Glutamatergic neuron (in vitro differentiated cells): ENCODE measurements around the gene C2orf15. TPM values are rescaled to one million over a fixed set of nuclear protein-coding genes. Genes with fewer than 3 reads are reported as not detected.
"Not testable (repeated sequence)": the region's sequence is repeated elsewhere in the genome, so short reads cannot be mapped to it uniquely, and the experiment has no call there.

Experiments used
- DNase-seq: peaks from one replicate; pipeline ENCODE4 v3.0.0; 2022
- H3K27ac Mint-ChIP-seq: one replicate; pipeline ENCODE4 v1.8.0; 2020; ENCODE audit warnings: mild to moderate bottlenecking, mixed read lengths, inconsistent platforms; ENCODE audit not compliant: unreplicated experiment
- H3K27me3 Mint-ChIP-seq: one replicate; pipeline ENCODE4 v1.8.0; 2020; ENCODE audit warnings: mild to moderate bottlenecking, moderate library complexity, mixed read lengths, inconsistent platforms; ENCODE audit not compliant: unreplicated experiment
- H3K36me3 Mint-ChIP-seq: one replicate; pipeline ENCODE4 v1.8.0; 2020; ENCODE audit warnings: mild to moderate bottlenecking, mixed read lengths, inconsistent platforms; ENCODE audit not compliant: unreplicated experiment
- H3K4me1 Mint-ChIP-seq: one replicate; pipeline ENCODE4 v1.8.0; 2020; ENCODE audit warnings: mild to moderate bottlenecking, low read depth, mixed read lengths, inconsistent platforms; ENCODE audit not compliant: unreplicated experiment
- H3K4me3 Mint-ChIP-seq: one replicate; pipeline ENCODE4 v1.8.0; 2020; ENCODE audit warnings: mild to moderate bottlenecking, mixed read lengths, inconsistent platforms; ENCODE audit not compliant: unreplicated experiment
- H3K9me3 Mint-ChIP-seq: one replicate; pipeline ENCODE4 v1.8.0; 2020; ENCODE audit warnings: mild to moderate bottlenecking, moderate library complexity, mixed read lengths, inconsistent platforms; ENCODE audit not compliant: unreplicated experiment
- total RNA-seq: library from RNA; stranded (reverse); fragmentation: NEBNext Ultra II Directional; extraction: Animal tissue kit (Norgen Biotek cat#: 25700); gene quantifications from one replicate; pipeline ENCODE4 v1.2.1, GENCODE V29; 2021; ENCODE audit not compliant: unreplicated experiment
- TF ChIP-seq, protein P1 (sequence below): fragments of 200-600 bp; sonication (generic); IDR thresholded peaks from one replicate; pipeline ENCODE4 v1.5.0; 2021; ENCODE audit not compliant: partially characterized antibody, unreplicated experiment

The C2orf15 gene
- total RNA-seq, 1 donor from 2014 or later: 0.34 TPM

DNA sequence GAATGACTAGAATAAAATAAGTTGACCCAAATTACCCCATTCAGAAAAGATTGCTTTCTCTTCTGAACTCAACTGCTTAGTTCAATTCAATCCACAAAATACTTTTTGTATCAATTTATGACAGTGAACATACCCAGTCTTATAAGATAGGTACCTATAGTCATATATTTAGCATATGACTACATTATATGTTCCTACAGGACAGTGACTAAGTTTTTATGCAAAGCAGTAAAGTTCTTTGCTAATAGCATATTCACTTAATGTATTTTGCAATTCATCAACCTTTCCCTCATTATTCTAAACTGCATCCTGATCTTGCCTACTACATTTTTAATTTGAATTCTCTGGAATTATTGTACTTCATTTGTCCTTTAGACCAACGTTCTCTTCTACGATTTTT, 30.3 kb upstream of the C2orf15 start:
- TF ChIP-seq, protein P1, sequence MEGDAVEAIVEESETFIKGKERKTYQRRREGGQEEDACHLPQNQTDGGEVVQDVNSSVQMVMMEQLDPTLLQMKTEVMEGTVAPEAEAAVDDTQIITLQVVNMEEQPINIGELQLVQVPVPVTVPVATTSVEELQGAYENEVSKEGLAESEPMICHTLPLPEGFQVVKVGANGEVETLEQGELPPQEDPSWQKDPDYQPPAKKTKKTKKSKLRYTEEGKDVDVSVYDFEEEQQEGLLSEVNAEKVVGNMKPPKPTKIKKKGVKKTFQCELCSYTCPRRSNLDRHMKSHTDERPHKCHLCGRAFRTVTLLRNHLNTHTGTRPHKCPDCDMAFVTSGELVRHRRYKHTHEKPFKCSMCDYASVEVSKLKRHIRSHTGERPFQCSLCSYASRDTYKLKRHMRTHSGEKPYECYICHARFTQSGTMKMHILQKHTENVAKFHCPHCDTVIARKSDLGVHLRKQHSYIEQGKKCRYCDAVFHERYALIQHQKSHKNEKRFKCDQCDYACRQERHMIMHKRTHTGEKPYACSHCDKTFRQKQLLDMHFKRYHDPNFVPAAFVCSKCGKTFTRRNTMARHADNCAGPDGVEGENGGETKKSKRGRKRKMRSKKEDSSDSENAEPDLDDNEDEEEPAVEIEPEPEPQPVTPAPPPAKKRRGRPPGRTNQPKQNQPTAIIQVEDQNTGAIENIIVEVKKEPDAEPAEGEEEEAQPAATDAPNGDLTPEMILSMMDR: no peak
- H3K4me1 Mint-ChIP-seq: no peaks in the 10 kb centered on the region
- DNase-seq: no peak
- H3K27ac Mint-ChIP-seq: no peak overlapping the region
- H3K27me3 Mint-ChIP-seq: no peaks in the 10 kb centered on the region
- H3K9me3 Mint-ChIP-seq: no peaks in the 10 kb centered on the region
- H3K36me3 Mint-ChIP-seq: no peaks in the 10 kb centered on the region
- no peak overlapping the region for H3K4me3 Mint-ChIP-seq

DNA sequence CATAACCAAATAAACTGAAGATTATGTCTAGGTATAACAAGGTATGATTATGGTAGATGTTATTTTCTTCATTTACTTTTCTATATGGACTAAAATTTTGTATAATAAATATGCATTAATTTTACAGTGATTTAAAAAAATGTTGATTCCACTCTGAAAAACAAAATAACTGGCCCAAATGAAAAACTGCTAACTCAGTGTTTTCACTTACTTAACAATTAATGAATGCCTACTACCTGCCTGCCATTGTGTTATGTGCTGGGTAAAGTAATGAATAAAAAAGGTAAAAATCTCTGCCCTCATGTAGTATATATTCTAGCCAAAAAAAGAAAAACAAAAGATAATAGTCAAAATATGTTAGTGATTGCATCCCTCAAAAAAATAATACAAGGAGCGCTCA, 29.6 kb upstream of the C2orf15 start:
- TF ChIP-seq, protein P1: no peak
- Mint-ChIP-seq H3K4me1 (no peaks in the 10 kb centered on the region), H3K9me3 (no peaks in the 10 kb centered on the region), H3K36me3 (no peaks in the 10 kb centered on the region), H3K27ac (no peak overlapping the region), H3K4me3 (no peak overlapping the region), H3K27me3 (no peaks in the 10 kb centered on the region)
- DNase-seq: no peak

DNA sequence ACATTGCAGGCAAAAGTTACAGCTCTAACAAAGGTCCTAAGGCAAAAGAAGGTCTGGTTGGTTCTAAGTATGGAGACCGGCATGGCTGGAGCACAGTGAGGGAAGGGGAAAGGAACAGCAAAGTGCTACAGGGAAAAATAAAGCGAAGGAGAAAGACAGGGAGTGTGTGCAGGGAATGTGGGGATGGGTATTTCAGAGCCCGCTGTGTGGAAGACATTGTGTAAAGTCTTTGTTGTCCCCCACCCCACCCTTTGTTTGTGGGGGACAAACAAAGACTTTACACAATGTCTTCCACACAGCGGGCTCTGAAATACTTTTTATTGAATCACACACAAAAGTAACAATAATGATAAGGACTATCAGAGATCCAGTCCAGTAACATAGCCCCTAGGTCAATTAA, 28.9 kb upstream of the C2orf15 start:
- Mint-ChIP-seq H3K4me1 (no peaks in the 10 kb centered on the region), H3K9me3 (no peaks in the 10 kb centered on the region), H3K27me3 (no peaks in the 10 kb centered on the region), H3K27ac (no peak overlapping the region), H3K36me3 (no peaks in the 10 kb centered on the region), H3K4me3 (no peak overlapping the region)
- TF ChIP-seq, protein P1: no peak
- no peak for DNase-seq

DNA sequence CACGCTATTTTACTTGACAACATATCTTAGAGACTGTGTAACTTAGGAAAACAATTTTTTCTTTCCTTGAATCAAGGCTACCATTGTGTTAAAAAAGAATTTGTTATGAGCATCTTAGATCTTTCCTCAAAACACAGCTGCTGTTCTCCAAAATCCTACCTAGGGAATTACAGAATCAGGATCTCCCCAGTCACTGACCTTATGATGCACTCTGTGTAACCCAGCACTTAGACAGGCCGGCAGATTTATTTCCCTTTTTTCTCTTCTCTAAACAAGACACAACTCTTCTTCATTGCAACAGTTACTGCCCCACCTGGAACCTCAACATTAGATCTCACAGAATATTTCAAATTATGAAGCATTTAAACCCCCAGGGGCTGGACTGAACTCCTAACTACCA, 13.5 kb upstream of the C2orf15 start:
- H3K4me3 Mint-ChIP-seq: no peak overlapping the region
- peaks cover 10% of the 10 kb centered on the region for H3K36me3 Mint-ChIP-seq
- peaks cover 2% of the 10 kb centered on the region for H3K27me3 Mint-ChIP-seq
- peaks cover 8% of the 10 kb centered on the region for H3K9me3 Mint-ChIP-seq
- TF ChIP-seq, protein P1: no peak
- no peak for DNase-seq
- no peaks in the 10 kb centered on the region for H3K4me1 Mint-ChIP-seq
- H3K27ac Mint-ChIP-seq: no peak overlapping the region

DNA sequence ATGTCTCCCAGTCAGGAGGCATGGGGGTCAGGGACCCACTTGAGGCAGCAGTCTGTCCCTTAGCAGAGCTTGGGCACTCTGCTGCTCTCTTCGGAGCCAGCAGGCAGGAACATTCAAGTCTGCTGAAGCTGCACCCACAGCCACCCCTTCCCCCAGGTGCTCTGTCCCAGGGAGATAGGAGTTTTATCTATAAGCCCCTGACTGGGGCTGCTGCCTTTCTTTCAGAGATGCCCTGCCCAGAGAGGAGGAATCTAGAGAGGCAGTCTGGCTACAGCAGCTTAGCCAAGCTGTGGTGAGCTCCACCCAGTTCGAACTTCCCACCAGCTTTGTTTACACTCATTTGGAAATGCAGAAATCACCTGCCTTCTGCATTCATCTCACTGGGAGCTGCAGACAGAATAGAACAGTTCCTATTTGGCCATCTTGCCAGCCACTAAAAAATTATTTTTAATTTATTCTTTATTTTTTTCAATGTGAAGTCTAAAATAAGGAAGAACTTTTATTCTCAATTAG, 6.4 kb upstream of the C2orf15 start:
- H3K27ac Mint-ChIP-seq, H3K4me1 Mint-ChIP-seq, DNase-seq, H3K27me3 Mint-ChIP-seq, H3K4me3 Mint-ChIP-seq: not testable (repeated sequence)
- Mint-ChIP-seq H3K36me3 (peaks cover 22% of the 10 kb centered on the region), H3K9me3 (peaks cover 12% of the 10 kb centered on the region)
